GM12878 (cell line): ENCODE results near the gene PRAMEF6.
"Not testable (repeated sequence)": the region's sequence is repeated elsewhere in the genome, so short reads cannot be mapped to it uniquely, and the experiment has no call there.

Experiments
- BCL3 ChIP-seq: IDR thresholded peaks from 2 replicates; pipeline ENCODE4 v1.6.1; 2011; ENCODE audit warnings: borderline replicate concordance, low read depth, mild to moderate bottlenecking, moderate library complexity, low read length; ENCODE audit not compliant: insufficient read depth, poor library complexity, severe bottlenecking
- CTCF ChIP-seq, 3 experiments: IDR thresholded peaks in 2 of 3; conservative IDR thresholded peaks in 1 of 3; 2 replicates each; pipeline ENCODE4 v1.5.1; 2011; ENCODE audit warnings: low read depth in 3 of 3, low read length in 3 of 3, mild to moderate bottlenecking in 3 of 3, control low read depth in 2 of 3, moderate library complexity in 2 of 3, inconsistent platforms in 1 of 3, mixed read lengths in 1 of 3; ENCODE audit not compliant: control insufficient read depth in 2 of 3, insufficient read depth in 1 of 3; ENCODE audit errors: extremely low read depth in 1 of 3
- DPF2 ChIP-seq: fragments of 450-650 bp; IDR thresholded peaks from 2 replicates; pipeline ENCODE4 v1.6.1; 2017; ENCODE audit warnings: mild to moderate bottlenecking
- EZH2 ChIP-seq: IDR thresholded peaks from 2 replicates; pipeline ENCODE4 v1.6.1; 2012; ENCODE audit warnings: low read depth, mild to moderate bottlenecking, control low read depth, inconsistent platforms, low read length, borderline replicate concordance; ENCODE audit not compliant: control insufficient read depth
- MAX ChIP-seq: IDR thresholded peaks from 2 replicates; pipeline ENCODE4 v1.6.1; 2012; ENCODE audit warnings: low read depth, low read length, improper control_type of control experiment
- NRF1 ChIP-seq: conservative IDR thresholded peaks from 2 replicates; pipeline ENCODE4 v1.6.1; 2011; ENCODE audit warnings: mild to moderate bottlenecking, low read depth, low read length, improper control_type of control experiment
- POLR2A ChIP-seq: IDR thresholded peaks from 2 replicates; pipeline ENCODE4 v1.6.1; 2011; ENCODE audit warnings: low read depth, mild to moderate bottlenecking, low read length
- POLR2AphosphoS5 ChIP-seq: IDR thresholded peaks from 2 replicates; pipeline ENCODE4 v1.6.1; 2011; ENCODE audit warnings: mild to moderate bottlenecking, low read length, inconsistent platforms
- REST ChIP-seq: IDR thresholded peaks from 2 replicates; pipeline ENCODE4 v1.6.1; 2012; ENCODE audit warnings: mild to moderate bottlenecking, low read depth, low read length
- ZBED1 ChIP-seq: IDR thresholded peaks from 2 replicates; pipeline ENCODE4 v1.6.1; 2016; ENCODE audit warnings: borderline replicate concordance
- TF ChIP-seq, protein P1 (sequence below): IDR thresholded peaks from 2 replicates; pipeline ENCODE4 v1.6.1; 2011; ENCODE audit warnings: low read depth, mild to moderate bottlenecking, low read length, moderate library complexity, borderline replicate concordance; ENCODE audit errors: extremely low read depth

- not testable (repeated sequence) for TF ChIP-seq CTCF (IDR thresholded peaks at IDR 0.05 in 2 of 3, conservative IDR thresholded peaks at IDR 0.05 in 1 of 3; ENCODE audit: control insufficient read depth in 2 of 3, extremely low read depth in 1 of 3, insufficient read depth in 1 of 3, low read depth in 3 of 3, low read length in 3 of 3); POLR2A; DPF2; MAX; NRF1; POLR2AphosphoS5; REST; BCL3; EZH2; ZBED1
- TF ChIP-seq, protein P1, sequence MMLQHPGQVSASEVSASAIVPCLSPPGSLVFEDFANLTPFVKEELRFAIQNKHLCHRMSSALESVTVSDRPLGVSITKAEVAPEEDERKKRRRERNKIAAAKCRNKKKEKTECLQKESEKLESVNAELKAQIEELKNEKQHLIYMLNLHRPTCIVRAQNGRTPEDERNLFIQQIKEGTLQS: not testable (repeated sequence)
These were observed 31.1 kb downstream of the PRAMEF6 start, which contains the start of gene PRAMEF7 for GRCh38 chr1:12916310-12916709.
